ENCODE measurements around the gene MTTP. TPM values are rescaled to one million over a fixed set of nuclear protein-coding genes. Genes with fewer than 3 reads are reported as not detected.

The MTTP gene
- total RNA-seq, 1 experiment from 2014 or later, result 0.07 TPM

GRCh38 chr4:99587309-99587708, 12.7 kb downstream of the MTTP start:
- DNase-seq (ENCODE audit: low read depth), result no peak
- in situ Hi-C loops (cut with HindIII; ENCODE audit: low pct_unique_long_range_greater_than_20kb, low sequenced_read_pairs), result no loop called here

DNA sequence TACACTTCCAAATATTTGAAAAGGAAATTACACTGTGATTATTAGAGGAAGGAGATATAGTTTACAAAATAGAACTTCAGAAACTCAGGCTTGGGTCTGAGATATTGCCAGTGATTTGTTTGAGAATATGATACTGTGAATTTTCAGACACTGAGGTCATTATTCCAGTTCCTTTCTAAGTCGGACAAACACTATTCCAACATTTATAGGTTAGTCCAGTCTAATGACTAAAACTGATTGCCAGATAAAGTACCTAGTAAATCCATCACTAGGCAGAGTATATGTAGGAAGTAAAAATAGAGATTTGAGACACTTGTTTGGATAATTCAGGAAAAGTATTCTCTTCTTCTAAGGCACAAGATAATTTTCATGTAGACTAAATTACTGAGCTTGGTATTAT, 13.2 kb downstream of the MTTP start:
- in situ Hi-C loops (cut with HindIII; ENCODE audit: low pct_unique_long_range_greater_than_20kb, low sequenced_read_pairs), result no loop called here
- DNase-seq (ENCODE audit: low read depth), result no peak

GRCh38 chr4:99591757-99592156, 17.1 kb downstream of the MTTP start:
- in situ Hi-C loops (cut with HindIII; ENCODE audit: low pct_unique_long_range_greater_than_20kb, low sequenced_read_pairs), result no loop called here
- DNase-seq (ENCODE audit: low read depth), result no peak

DNA sequence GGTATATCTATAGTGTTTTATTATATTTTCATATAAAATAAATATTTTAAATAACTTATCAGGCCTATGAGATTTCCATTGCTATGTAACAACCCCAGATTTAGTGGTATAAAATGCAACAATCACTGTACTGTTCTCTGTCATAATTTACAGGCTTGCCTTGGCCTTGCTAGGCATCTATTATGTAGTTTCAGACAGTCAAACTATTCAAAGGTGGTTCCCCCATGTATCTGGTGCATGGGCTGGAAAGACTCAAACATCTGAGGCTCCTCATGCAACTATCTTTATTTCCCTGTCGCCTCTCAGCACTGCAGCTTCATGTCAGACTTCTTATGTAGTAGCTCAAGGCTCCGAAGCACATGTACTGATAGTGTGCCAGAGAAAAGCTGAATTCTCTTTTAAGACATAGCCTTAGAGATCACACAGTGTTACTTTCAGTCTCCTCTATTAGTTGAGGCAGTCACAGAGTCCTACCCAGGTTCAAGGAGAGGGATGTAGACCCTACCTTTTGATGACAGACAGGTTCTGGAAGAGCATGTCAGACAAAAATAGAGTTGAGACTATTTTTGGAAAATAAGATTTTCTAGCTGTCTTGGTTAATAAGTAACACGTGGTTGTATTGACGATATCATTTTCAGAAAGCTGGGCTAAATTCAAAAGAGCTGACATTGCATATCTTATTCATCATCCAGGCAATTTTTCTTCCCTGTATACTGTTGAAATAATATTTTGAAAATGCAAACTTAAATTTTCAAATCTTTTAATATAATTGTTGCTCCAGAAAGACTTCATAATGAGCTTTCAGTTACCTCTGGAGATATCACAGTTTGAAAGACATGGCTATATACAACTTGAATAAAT, 19.4 kb downstream of the MTTP start:
- DNase-seq (ENCODE audit: low read depth), result no peak
- in situ Hi-C loops (cut with HindIII; ENCODE audit: low pct_unique_long_range_greater_than_20kb, low sequenced_read_pairs), result no loop called here

GRCh38 chr4:99594818-99595217, 20.2 kb downstream of the MTTP start:
- DNase-seq (ENCODE audit: low read depth), result no peak
- in situ Hi-C loops (cut with HindIII; ENCODE audit: low pct_unique_long_range_greater_than_20kb, low sequenced_read_pairs), result no loop called here

DNA sequence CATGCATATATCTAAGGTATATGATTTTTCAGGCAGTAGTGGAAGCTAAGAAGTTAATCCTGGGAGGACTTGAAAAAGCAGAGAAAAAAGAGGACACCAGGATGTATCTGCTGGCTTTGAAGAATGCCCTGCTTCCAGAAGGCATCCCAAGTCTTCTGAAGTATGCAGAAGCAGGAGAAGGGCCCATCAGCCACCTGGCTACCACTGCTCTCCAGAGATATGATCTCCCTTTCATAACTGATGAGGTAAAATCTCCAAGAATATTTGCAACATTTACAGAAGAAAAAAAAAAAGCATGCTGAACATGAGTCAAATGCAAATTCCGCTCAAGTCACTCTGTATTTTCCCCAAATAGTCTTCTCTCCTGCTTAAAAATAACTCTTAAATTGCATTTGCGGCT, 32.1 kb downstream of the MTTP start:
- in situ Hi-C loops (cut with HindIII; ENCODE audit: low pct_unique_long_range_greater_than_20kb, low sequenced_read_pairs), result no loop called here
- no peak for DNase-seq (ENCODE audit: low read depth)

DNA sequence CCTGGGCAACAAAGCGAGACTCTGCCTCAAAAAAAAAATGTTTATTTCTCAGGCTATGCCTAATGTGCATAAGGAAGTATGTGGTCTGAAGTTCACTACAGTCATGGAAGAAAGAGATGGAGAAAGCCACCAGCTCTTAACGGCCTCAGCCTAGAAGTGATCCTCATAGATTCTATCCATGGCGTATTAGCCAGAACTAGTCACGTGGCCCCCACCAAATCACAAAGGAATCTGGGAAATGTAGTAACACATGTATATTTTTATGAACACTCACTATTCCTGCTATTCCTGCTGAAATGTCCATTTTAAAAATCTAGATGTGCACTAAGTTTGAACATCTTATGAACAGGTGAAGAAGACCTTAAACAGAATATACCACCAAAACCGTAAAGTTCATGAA, 33.8 kb downstream of the MTTP start:
- in situ Hi-C loops (cut with HindIII; ENCODE audit: low pct_unique_long_range_greater_than_20kb, low sequenced_read_pairs), result no loop called here
- no peak for DNase-seq (ENCODE audit: low read depth)

- no peak for DNase-seq (ENCODE audit: low read depth)
- in situ Hi-C loops (cut with HindIII; ENCODE audit: low pct_unique_long_range_greater_than_20kb, low sequenced_read_pairs), result no loop called here
These were observed 36.1 kb downstream of the MTTP start for GRCh38 chr4:99610605-99611175.

DNA sequence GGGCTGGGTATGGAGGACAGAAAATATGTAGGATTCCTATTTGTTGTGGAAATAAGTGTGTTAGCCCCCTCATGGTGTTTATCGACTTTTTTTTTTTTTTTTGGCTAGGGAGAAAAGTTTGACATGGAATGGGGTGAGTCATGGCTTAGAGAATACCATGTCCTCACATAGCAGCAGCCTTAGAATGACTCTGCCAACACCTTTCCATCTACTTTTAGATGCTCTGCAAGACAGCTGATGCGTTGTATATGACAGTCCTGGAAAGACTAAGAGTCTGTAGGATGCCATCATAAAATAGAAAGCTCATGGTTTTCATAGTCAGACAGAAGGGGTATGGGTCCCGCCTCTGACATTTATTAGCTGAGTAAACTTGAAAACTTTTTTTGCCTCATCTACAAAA, 37.7 kb downstream of the MTTP start:
- in situ Hi-C loops (cut with HindIII; ENCODE audit: low pct_unique_long_range_greater_than_20kb, low sequenced_read_pairs), result no loop called here
- DNase-seq (ENCODE audit: low read depth), result no peak

GRCh38 chr4:99612704-99613103, 38.1 kb downstream of the MTTP start:
- DNase-seq (ENCODE audit: low read depth), result no peak
- in situ Hi-C loops (cut with HindIII; ENCODE audit: low pct_unique_long_range_greater_than_20kb, low sequenced_read_pairs), result no loop called here

DNA sequence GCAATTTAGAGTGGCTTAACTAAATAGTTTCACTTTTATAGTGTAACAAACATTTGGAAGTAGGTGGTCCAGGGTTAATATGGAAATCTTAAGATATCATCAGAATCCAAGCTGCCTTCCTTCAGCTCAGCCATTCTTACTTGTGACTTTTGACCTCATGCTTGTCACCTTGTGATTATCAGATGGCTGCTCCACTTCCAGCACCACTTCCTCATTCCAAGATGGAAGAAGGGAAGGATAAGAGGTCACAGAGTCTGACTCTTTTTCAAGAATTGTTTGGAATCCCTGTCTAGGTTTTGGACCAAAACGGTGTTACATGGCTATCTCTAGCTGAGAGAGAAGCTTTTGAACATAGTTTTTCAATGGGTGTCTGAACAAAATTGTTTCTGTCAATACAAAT, 39.9 kb downstream of the MTTP start:
- in situ Hi-C loops (cut with HindIII; ENCODE audit: low pct_unique_long_range_greater_than_20kb, low sequenced_read_pairs), result no loop called here
- DNase-seq (ENCODE audit: low read depth), result no peak

GRCh38 chr4:99615170-99615820, 40.7 kb downstream of the MTTP start:
- in situ Hi-C loops (cut with HindIII; ENCODE audit: low pct_unique_long_range_greater_than_20kb, low sequenced_read_pairs), result no loop called here
- DNase-seq (ENCODE audit: low read depth), result no peak

- no peak for DNase-seq (ENCODE audit: low read depth)
- in situ Hi-C loops (cut with HindIII; ENCODE audit: low pct_unique_long_range_greater_than_20kb, low sequenced_read_pairs), result no loop called here
These were observed 42.8 kb downstream of the MTTP start for GRCh38 chr4:99617374-99617773.

- in situ Hi-C loops (cut with HindIII; ENCODE audit: low pct_unique_long_range_greater_than_20kb, low sequenced_read_pairs), result no loop called here
- no peak for DNase-seq (ENCODE audit: low read depth)
These were observed 47.7 kb downstream of the MTTP start for GRCh38 chr4:99622341-99622740.

- no peak for DNase-seq (ENCODE audit: low read depth)
- in situ Hi-C loops (cut with HindIII; ENCODE audit: low pct_unique_long_range_greater_than_20kb, low sequenced_read_pairs), result no loop called here
These were observed 49.6 kb downstream of the MTTP start for GRCh38 chr4:99624141-99624719.

DNA sequence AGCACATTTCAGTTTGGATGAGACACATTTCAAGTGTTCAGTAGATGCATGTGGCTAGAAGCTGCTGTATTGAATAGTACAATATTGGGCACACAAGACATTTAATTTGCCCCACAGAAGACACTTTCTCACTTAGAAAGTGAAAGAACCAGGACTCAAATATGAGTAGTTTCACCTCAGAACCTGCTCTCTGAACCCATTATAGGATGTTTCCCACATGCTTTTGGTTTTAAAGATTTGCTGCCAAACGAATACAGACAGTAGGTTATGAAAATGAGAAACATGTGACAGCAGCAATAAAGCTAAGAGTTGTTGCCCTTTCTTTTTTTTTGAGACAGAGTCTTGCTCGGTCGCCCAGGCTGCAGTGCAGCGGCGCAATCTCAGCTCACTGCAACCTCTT, 50.7 kb downstream of the MTTP start:
- in situ Hi-C loops (cut with HindIII; ENCODE audit: low pct_unique_long_range_greater_than_20kb, low sequenced_read_pairs), result no loop called here
- DNase-seq (ENCODE audit: low read depth), result no peak

DNA sequence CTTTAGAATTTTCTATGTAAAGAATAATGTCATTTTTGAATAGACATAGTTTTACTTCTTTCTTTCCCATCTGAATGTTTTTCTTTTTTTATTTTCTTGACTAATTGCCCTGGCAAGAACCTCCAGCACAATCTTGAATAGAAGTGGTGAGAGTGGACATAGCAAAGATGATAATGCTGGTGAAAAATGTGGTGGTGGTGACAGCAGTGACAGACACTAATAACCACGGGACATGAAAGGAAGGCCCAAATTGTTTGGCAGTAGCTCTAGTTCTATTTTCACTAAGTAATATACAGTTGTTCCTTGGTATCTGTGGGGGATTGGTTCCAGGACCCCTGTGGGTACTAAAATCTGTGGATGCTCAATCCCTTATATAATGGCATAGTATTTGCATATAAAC, 53.4 kb downstream of the MTTP start:
- in situ Hi-C loops (cut with HindIII; ENCODE audit: low pct_unique_long_range_greater_than_20kb, low sequenced_read_pairs), result no loop called here
- DNase-seq (ENCODE audit: low read depth), result no peak

DNA sequence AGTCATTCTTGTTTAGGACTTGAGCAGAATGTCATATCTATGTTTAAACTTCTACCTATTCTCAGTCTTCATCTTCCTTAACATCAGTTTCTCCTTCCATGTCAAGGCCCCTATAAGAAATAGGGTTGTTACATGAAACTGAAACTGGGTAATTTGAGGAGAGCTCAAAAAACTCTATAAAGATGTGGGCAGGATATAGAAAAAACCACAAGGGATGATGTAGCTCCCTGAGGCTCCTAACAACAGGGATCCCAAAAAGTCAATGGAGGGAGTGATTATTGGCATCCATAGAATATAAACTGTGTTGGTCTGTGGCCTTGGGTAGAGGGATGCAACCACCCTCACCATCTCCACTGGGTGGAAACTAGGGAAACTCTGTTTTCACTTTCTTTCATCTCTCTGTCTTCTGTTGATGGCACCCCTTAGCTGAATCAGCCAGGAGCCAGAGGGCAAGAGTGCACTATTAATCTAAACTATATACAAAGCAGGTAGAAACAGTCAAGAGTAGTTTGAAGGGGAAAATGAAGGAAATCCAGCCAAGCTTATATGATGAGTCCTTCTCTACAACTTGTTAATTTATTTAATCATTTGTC, 55.4 kb downstream of the MTTP start:
- in situ Hi-C loops (cut with HindIII; ENCODE audit: low pct_unique_long_range_greater_than_20kb, low sequenced_read_pairs), result no loop called here
- DNase-seq (ENCODE audit: low read depth), result no peak

- in situ Hi-C loops (cut with HindIII; ENCODE audit: low pct_unique_long_range_greater_than_20kb, low sequenced_read_pairs), result no loop called here
- DNase-seq (ENCODE audit: low read depth), result peak; percentile 29
These were observed 56.3 kb downstream of the MTTP start for GRCh38 chr4:99630857-99631360.

All from Caki2 (cell line).